OCI-LY7 (cell line): ENCODE results near the gene ASB11. TPM values are rescaled to one million over a fixed set of nuclear protein-coding genes. Genes with fewer than 3 reads are reported as not detected.

ENCODE experiments used
- BruUV-seq: library from RNA; stranded (reverse); fragments of 400-500 nt; replicated peaks from 2 replicates; lab custom pipeline; 2021; lab: Mats Ljungman, UMichigan
- CTCF ChIA-PET: fragments of 300-600 bp; sonication (Branson Sonifier 250); formaldehyde crosslinking; loops from one replicate; lab custom pipeline; 2022; ENCODE audit warnings: antibody characterized with exemption; ENCODE audit not compliant: unreplicated experiment; lab: Charles Lee
- POLR2A ChIA-PET: fragments of 300-600 bp; sonication (Branson Sonifier 250); formaldehyde crosslinking; loops from one replicate; lab custom pipeline; 2022; ENCODE audit warnings: antibody characterized with exemption; lab: Charles Lee
- DNase-seq: peaks from one replicate; pipeline ENCODE4 v3.0.0-alpha.2; 2015; ENCODE audit warnings: low spot score
- H2AFZ ChIP-seq: fragments of 200-600 bp; sonication (generic), shearing (Covaris generic); 2 replicates; pipeline ENCODE4 v1.6.1; 2014; ENCODE audit warnings: mild to moderate bottlenecking, antibody characterized with exemption, low read length, moderate library complexity
- H3K27ac ChIP-seq: fragments of 200-600 bp; sonication (generic); 2 replicates; pipeline ENCODE4 v1.5.1; 2014; ENCODE audit warnings: mixed run types, low read depth, mild to moderate bottlenecking, moderate library complexity, low read length, inconsistent platforms; ENCODE audit not compliant: poor library complexity, severe bottlenecking
- H3K36me3 ChIP-seq: fragments of 200-600 bp; sonication (generic); 2 replicates; pipeline ENCODE4 v1.6.1; 2014; ENCODE audit warnings: mild to moderate bottlenecking, antibody characterized with exemption, low read length, moderate library complexity, mixed read lengths; ENCODE audit not compliant: insufficient read depth
- H3K4me1 ChIP-seq: fragments of 200-600 bp; sonication (generic); 2 replicates; pipeline ENCODE4 v1.5.1; 2014; ENCODE audit warnings: mild to moderate bottlenecking, low read length; ENCODE audit not compliant: insufficient read depth, poor library complexity, severe bottlenecking
- H3K4me2 ChIP-seq: fragments of 200-600 bp; sonication (generic); 2 replicates; pipeline ENCODE4 v1.6.1; 2014; ENCODE audit warnings: mild to moderate bottlenecking, low read length
- H3K4me3 ChIP-seq: fragments of 200-600 bp; sonication (generic); 2 replicates; pipeline ENCODE4 v1.5.1; 2014; ENCODE audit warnings: mild to moderate bottlenecking, low read depth, low read length; ENCODE audit not compliant: poor library complexity, severe bottlenecking
- H3K79me2 ChIP-seq: fragments of 200-600 bp; sonication (generic); 2 replicates; pipeline ENCODE4 v1.6.1; 2016; ENCODE audit warnings: low read depth, mild to moderate bottlenecking, low read length, moderate library complexity, mixed read lengths; ENCODE audit not compliant: insufficient read depth
- H3K9me2 ChIP-seq: fragments of 200-600 bp; sonication (generic); 2 replicates; pipeline ENCODE4 v1.6.1; 2016; ENCODE audit warnings: mild to moderate bottlenecking, low read length, mixed read lengths; ENCODE audit not compliant: insufficient read depth
- H3K9me3 ChIP-seq: fragments of 200-600 bp; sonication (generic); 2 replicates; pipeline ENCODE4 v1.6.1; 2014; ENCODE audit warnings: mild to moderate bottlenecking, mixed run types, low read length, mixed read lengths
- H4K20me1 ChIP-seq: fragments of 200-600 bp; sonication (generic); 2 replicates; pipeline ENCODE4 v1.6.1; 2014; ENCODE audit warnings: mild to moderate bottlenecking, antibody characterized with exemption, low read length, moderate library complexity, mixed read lengths; ENCODE audit not compliant: insufficient read depth
- EZH2phosphoT487 ChIP-seq: fragments of 200-600 bp; sonication (generic); IDR thresholded peaks from 2 replicates; pipeline ENCODE4 v1.6.1; 2018; ENCODE audit warnings: low read depth, borderline replicate concordance, mild to moderate bottlenecking, mixed run types, antibody characterized with exemption, low read length, moderate library complexity, mixed read lengths
- intact Hi-C: fragments of 100-400 bp; cut with micrococcal nuclease; formaldehyde crosslinking; loops from one replicate; pipeline ENCODE4 v1.10.0; 2022; ENCODE audit not compliant: unreplicated experiment
- total RNA-seq, 2 experiments: library from RNA; depleted of rRNA in 1 of 2; stranded (reverse); fragments of >200 nt in 1 of 2; shearing (Covaris generic) in 1 of 2; gene quantifications; 2 replicates each; pipeline ENCODE4 v1.2.3, GENCODE V29; 2014 to 2022
- TF ChIP-seq, protein P1 (sequence below): fragments of 200-600 bp; sonication (generic); conservative IDR thresholded peaks from 2 replicates; pipeline ENCODE4 v1.5.1; 2014; ENCODE audit warnings: mild to moderate bottlenecking, antibody characterized with exemption, low read length, moderate library complexity, mixed read lengths

Gene ASB11
- total RNA-seq, 2 experiments from 2014 or later = not detected

DNA sequence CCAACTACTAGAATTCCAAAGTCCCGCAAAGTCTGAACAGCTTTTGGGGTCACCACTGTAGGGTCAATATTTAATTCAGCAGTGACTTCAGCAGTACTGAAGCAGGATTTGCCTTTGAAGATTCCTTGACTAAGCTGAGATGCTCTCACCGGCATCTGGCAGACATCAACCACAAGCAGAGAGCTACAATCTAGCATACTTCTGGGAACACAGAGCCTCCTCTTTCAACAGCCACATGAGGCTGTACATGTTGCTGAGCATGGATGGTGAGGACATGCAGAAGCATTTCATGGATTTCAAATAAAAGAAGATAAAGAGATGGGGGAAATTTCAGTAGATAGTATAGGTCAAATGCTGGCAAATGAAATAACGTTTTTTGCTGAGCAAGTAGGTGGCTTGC, 6.6 kb upstream of the ASB11 start:
- no peak overlapping the region for H3K4me3 ChIP-seq
- TF ChIP-seq, protein P1, sequence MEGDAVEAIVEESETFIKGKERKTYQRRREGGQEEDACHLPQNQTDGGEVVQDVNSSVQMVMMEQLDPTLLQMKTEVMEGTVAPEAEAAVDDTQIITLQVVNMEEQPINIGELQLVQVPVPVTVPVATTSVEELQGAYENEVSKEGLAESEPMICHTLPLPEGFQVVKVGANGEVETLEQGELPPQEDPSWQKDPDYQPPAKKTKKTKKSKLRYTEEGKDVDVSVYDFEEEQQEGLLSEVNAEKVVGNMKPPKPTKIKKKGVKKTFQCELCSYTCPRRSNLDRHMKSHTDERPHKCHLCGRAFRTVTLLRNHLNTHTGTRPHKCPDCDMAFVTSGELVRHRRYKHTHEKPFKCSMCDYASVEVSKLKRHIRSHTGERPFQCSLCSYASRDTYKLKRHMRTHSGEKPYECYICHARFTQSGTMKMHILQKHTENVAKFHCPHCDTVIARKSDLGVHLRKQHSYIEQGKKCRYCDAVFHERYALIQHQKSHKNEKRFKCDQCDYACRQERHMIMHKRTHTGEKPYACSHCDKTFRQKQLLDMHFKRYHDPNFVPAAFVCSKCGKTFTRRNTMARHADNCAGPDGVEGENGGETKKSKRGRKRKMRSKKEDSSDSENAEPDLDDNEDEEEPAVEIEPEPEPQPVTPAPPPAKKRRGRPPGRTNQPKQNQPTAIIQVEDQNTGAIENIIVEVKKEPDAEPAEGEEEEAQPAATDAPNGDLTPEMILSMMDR = no peak
- TF ChIP-seq EZH2phosphoT487 = no peak
- peaks cover 39% of the 10 kb centered on the region for H3K36me3 ChIP-seq
- no TSS peak for BruUV-seq
- POLR2A ChIA-PET = interaction anchor here (0.8 kb wide), 1 partner anchor 14 kb away, joined by 3 read pairs; no protein-coding TSS in a partner anchor
- H3K27ac ChIP-seq = no peak overlapping the region
- H2AFZ ChIP-seq = no peak overlapping the region
- no peaks in the 10 kb centered on the region for H3K79me2 ChIP-seq
- CTCF ChIA-PET = no interaction called here
- H3K9me2 ChIP-seq = no peaks in the 10 kb centered on the region
- no peak for DNase-seq
- intact Hi-C loops = no loop called here
- H3K4me2 ChIP-seq = no peak overlapping the region
- H4K20me1 ChIP-seq = no peaks in the 10 kb centered on the region
- no peaks in the 10 kb centered on the region for H3K9me3 ChIP-seq
- no peaks in the 10 kb centered on the region for H3K4me1 ChIP-seq

DNA sequence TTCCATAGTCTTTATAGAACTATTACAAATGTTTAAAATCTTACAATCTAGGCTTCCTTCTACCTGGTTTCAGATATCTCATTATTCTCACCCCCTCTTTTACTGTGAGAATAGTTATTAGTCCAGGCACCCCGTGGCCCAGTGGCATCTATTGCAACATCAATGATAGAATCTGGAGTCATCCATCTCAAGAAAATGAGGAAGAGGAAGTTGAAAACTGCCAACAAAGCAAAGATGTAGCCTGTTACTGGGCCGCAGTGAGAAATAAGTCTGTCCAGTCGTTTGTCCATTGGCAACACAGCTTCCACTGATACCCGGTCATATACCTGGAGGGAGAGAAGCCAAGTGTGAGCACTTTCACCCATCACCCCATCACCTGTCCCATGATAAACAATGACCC, 6.0 kb upstream of the ASB11 start:
- Histone ChIP-seq H2AFZ (no peak overlapping the region), H3K9me2 (no peaks in the 10 kb centered on the region), H3K4me2 (no peak overlapping the region), H3K9me3 (no peaks in the 10 kb centered on the region), H3K79me2 (no peaks in the 10 kb centered on the region), H4K20me1 (no peaks in the 10 kb centered on the region), H3K4me1 (no peaks in the 10 kb centered on the region), H3K36me3 (peaks cover 39% of the 10 kb centered on the region), H3K27ac (no peak overlapping the region), H3K4me3 (no peak overlapping the region)
- intact Hi-C loops = no loop called here
- POLR2A ChIA-PET = no interaction called here
- CTCF ChIA-PET = no interaction called here
- BruUV-seq = no TSS peak
- DNase-seq = no peak
- TF ChIP-seq, protein P1 = no peak
- TF ChIP-seq EZH2phosphoT487 = no peak

DNA sequence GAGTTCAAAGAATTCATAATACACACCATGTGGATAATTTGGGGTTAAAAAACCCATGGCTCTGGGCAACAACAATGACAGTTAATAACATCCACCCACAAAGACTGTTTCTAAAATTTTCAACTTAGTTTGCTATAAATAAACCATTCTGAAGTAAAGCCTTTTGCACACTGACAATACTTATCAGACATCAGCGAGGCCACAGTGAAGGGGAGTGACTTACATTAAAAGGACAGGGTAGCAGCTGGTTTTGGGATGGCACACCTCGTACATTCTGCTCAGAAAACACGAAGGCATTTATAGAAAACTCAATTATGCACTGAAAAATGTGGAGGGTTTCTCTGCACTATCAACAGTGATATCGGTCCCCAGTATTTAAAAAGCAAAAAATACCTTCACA, 4.9 kb upstream of the ASB11 start:
- BruUV-seq = no TSS peak
- no peaks in the 10 kb centered on the region for H3K9me2 ChIP-seq
- TF ChIP-seq, protein P1 = no peak
- TF ChIP-seq EZH2phosphoT487 = no peak
- no peak overlapping the region for H3K27ac ChIP-seq
- H3K79me2 ChIP-seq = no peaks in the 10 kb centered on the region
- intact Hi-C loops = no loop called here
- H2AFZ ChIP-seq = no peak overlapping the region
- peaks cover 39% of the 10 kb centered on the region for H3K36me3 ChIP-seq
- DNase-seq = no peak
- H3K9me3 ChIP-seq = no peaks in the 10 kb centered on the region
- POLR2A ChIA-PET = no interaction called here
- CTCF ChIA-PET = no interaction called here
- no peaks in the 10 kb centered on the region for H3K4me1 ChIP-seq
- no peak overlapping the region for H3K4me3 ChIP-seq
- H3K4me2 ChIP-seq = no peak overlapping the region
- no peaks in the 10 kb centered on the region for H4K20me1 ChIP-seq
